H9 (cell line): ENCODE measurements around the gene DNAJB5. TPM values are rescaled to one million over a fixed set of nuclear protein-coding genes. Genes with fewer than 3 reads are reported as not detected.

Source experiments
- DNase-seq: peaks from one replicate; pipeline ENCODE4 v3.0.0-alpha.2; 2017
- H2AFZ ChIP-seq: one replicate; pipeline ENCODE4 v1.6.1; 2013; ENCODE audit warnings: mild to moderate bottlenecking, low read length, control low read depth, moderate library complexity
- H2AK5ac ChIP-seq: 2 replicates; pipeline ENCODE4 v1.6.1; 2013; ENCODE audit warnings: low read length, control low read depth, mixed read lengths; ENCODE audit not compliant: insufficient read length
- H2BK120ac ChIP-seq: one replicate; pipeline ENCODE4 v1.6.1; 2013; ENCODE audit warnings: low read depth, mild to moderate bottlenecking, low read length, control low read depth, inconsistent platforms; ENCODE audit not compliant: poor library complexity, severe bottlenecking
- H2BK12ac ChIP-seq: 2 replicates; pipeline ENCODE4 v1.6.1; 2013; ENCODE audit warnings: low read length, control low read depth, mixed read lengths, low read depth; ENCODE audit not compliant: insufficient read length
- H2BK15ac ChIP-seq: 2 replicates; pipeline ENCODE4 v1.6.1; 2013; ENCODE audit warnings: low read depth, low read length, control low read depth
- H2BK20ac ChIP-seq: one replicate; pipeline ENCODE4 v1.6.1; 2013; ENCODE audit warnings: low read depth, mild to moderate bottlenecking, low read length, control low read depth, inconsistent platforms; ENCODE audit not compliant: poor library complexity, severe bottlenecking
- H2BK5ac ChIP-seq: 2 replicates; pipeline ENCODE4 v1.6.1; 2013; ENCODE audit warnings: low read length, control low read depth, mixed read lengths; ENCODE audit not compliant: insufficient read length
- H3K14ac ChIP-seq: 2 replicates; pipeline ENCODE4 v1.6.1; 2013; ENCODE audit warnings: low read length, control low read depth; ENCODE audit not compliant: insufficient read depth
- H3K18ac ChIP-seq: 2 replicates; pipeline ENCODE4 v1.6.1; 2013; ENCODE audit warnings: low read depth, mild to moderate bottlenecking, mixed read lengths, low read length, control low read depth; ENCODE audit not compliant: insufficient read length
- H3K23ac ChIP-seq: 2 replicates; pipeline ENCODE4 v1.6.1; 2013; ENCODE audit warnings: low read length, control low read depth, mixed read lengths, low read depth; ENCODE audit not compliant: insufficient read length
- H3K23me2 ChIP-seq: 2 replicates; pipeline ENCODE4 v1.6.1; 2013; ENCODE audit warnings: low read depth, mild to moderate bottlenecking, mixed read lengths, low read length, control low read depth; ENCODE audit not compliant: insufficient read length, poor library complexity, severe bottlenecking
- H3K27ac ChIP-seq: 2 replicates; pipeline ENCODE4 v1.5.1; 2013; ENCODE audit warnings: low read length, control low read depth, mixed read lengths, low read depth; ENCODE audit not compliant: insufficient read length
- H3K27me3 ChIP-seq: 2 replicates; pipeline ENCODE4 v1.6.1; 2013; ENCODE audit warnings: low read length, control low read depth, inconsistent platforms; ENCODE audit not compliant: insufficient read depth
- H3K4ac ChIP-seq: 2 replicates; pipeline ENCODE4 v1.6.1; 2013; ENCODE audit warnings: low read depth, mild to moderate bottlenecking, control low read depth, inconsistent platforms, low read length, moderate library complexity
- H3K4me1 ChIP-seq: 2 replicates; pipeline ENCODE4 v1.6.1; 2013; ENCODE audit warnings: low read length, control low read depth, inconsistent platforms; ENCODE audit not compliant: insufficient read depth
- H3K4me2 ChIP-seq: 2 replicates; pipeline ENCODE4 v1.6.1; 2013; ENCODE audit warnings: low read length, control low read depth, mixed read lengths; ENCODE audit not compliant: insufficient read length, insufficient read depth
- H3K56ac ChIP-seq: 2 replicates; pipeline ENCODE4 v1.6.1; 2013; ENCODE audit warnings: low read depth, mild to moderate bottlenecking, mixed read lengths, low read length, control low read depth; ENCODE audit not compliant: insufficient read length
- H3K79me1 ChIP-seq: 2 replicates; pipeline ENCODE4 v1.6.1; 2013; ENCODE audit warnings: low read depth, mild to moderate bottlenecking, moderate library complexity, low read length, control low read depth, inconsistent platforms; ENCODE audit not compliant: insufficient read depth, poor library complexity, severe bottlenecking
- H3K79me2 ChIP-seq: 2 replicates; pipeline ENCODE4 v1.6.1; 2013; ENCODE audit warnings: low read length, control low read depth, inconsistent platforms; ENCODE audit not compliant: insufficient read depth
- H3K9ac ChIP-seq: 2 replicates; pipeline ENCODE4 v1.6.1; 2013; ENCODE audit warnings: low read length, control low read depth, mixed read lengths; ENCODE audit not compliant: insufficient read length; ENCODE audit errors: extremely low read depth
- H3K9me3 ChIP-seq: one replicate; pipeline ENCODE4 v1.6.1; 2013; ENCODE audit warnings: low read depth, low read length, inconsistent platforms; ENCODE audit not compliant: control insufficient read depth
- H3T11ph ChIP-seq: one replicate; pipeline ENCODE4 v1.6.1; 2013; ENCODE audit warnings: mild to moderate bottlenecking, low read length, control low read depth, inconsistent platforms
- H4K20me1 ChIP-seq: one replicate; pipeline ENCODE4 v1.6.1; 2013; ENCODE audit not compliant: control insufficient read depth, insufficient read length, insufficient read depth
- H4K5ac ChIP-seq: 2 replicates; pipeline ENCODE4 v1.6.1; 2013; ENCODE audit warnings: low read depth, mild to moderate bottlenecking, mixed read lengths, low read length, control low read depth; ENCODE audit not compliant: insufficient read length
- H4K8ac ChIP-seq: replicated peaks from 2 replicates; pipeline ENCODE4 v1.6.1; 2013; ENCODE audit warnings: low read length, control low read depth, mixed read lengths, low read depth; ENCODE audit not compliant: insufficient read length
- H4K91ac ChIP-seq: 2 replicates; pipeline ENCODE4 v1.6.1; 2013; ENCODE audit warnings: low read depth, mild to moderate bottlenecking, moderate library complexity, mixed read lengths, low read length, control low read depth; ENCODE audit not compliant: insufficient read length
- H3K27ac Mint-ChIP-seq, 3 experiments: 2 replicates in 2 of 3; 3 replicates in 1 of 3; pipeline ENCODE4 v1.8.0; 2020 to 2021; ENCODE audit warnings: mixed read lengths in 3 of 3, mild to moderate bottlenecking in 1 of 3, moderate library complexity in 1 of 3
- H3K27me3 Mint-ChIP-seq: 2 replicates; pipeline ENCODE4 v1.8.0; 2021; ENCODE audit warnings: low read depth, mild to moderate bottlenecking, moderate library complexity, mixed read lengths
- H3K36me3 Mint-ChIP-seq, 3 experiments: 2 replicates in 2 of 3; 3 replicates in 1 of 3; pipeline ENCODE4 v1.8.0; 2020 to 2021; ENCODE audit warnings: low read depth in 3 of 3, mixed read lengths in 3 of 3; ENCODE audit not compliant: insufficient read depth in 1 of 3
- H3K4me1 Mint-ChIP-seq, 2 experiments: 2 replicates each; pipeline ENCODE4 v1.8.0; 2020; ENCODE audit warnings: mixed read lengths in 2 of 2
- H3K4me3 Mint-ChIP-seq, 2 experiments: 2 replicates in 1 of 2; 3 replicates in 1 of 2; pipeline ENCODE4 v1.8.0; 2020 to 2021; ENCODE audit warnings: mild to moderate bottlenecking in 2 of 2, mixed read lengths in 2 of 2, moderate library complexity in 1 of 2
- H3K9me3 Mint-ChIP-seq, 2 experiments: 2 replicates in 1 of 2; 3 replicates in 1 of 2; pipeline ENCODE4 v1.8.0; 2020; ENCODE audit warnings: mild to moderate bottlenecking in 2 of 2, mixed read lengths in 2 of 2, moderate library complexity in 1 of 2
- CTCF ChIP-seq: fragments of 200-600 bp; sonication (generic); conservative IDR thresholded peaks from 3 replicates; pipeline ENCODE4 v1.8.0; 2021; ENCODE audit warnings: antibody characterized with exemption, mild to moderate bottlenecking
- WGBS: extraction: QIAGEN DNeasy Blood & Tissue Kit; methylation state at CpG from one replicate; pipeline ENCODE4 v1.1.7; 2013; ENCODE audit warnings: missing lambda C conversion rate, low lambda C conversion rate, mixed read lengths; ENCODE audit not compliant: insufficient read length; ENCODE audit errors: extremely low coverage; 5-methylcytosine and 5-hydroxymethylcytosine counted together
- total RNA-seq: library from RNA; stranded (reverse); gene quantifications from 2 replicates; pipeline ENCODE4 v1.2.1, GENCODE V29; 2021

DNAJB5 gene
- total RNA-seq, 1 experiment from 2014 or later = 38.9 TPM

DNA sequence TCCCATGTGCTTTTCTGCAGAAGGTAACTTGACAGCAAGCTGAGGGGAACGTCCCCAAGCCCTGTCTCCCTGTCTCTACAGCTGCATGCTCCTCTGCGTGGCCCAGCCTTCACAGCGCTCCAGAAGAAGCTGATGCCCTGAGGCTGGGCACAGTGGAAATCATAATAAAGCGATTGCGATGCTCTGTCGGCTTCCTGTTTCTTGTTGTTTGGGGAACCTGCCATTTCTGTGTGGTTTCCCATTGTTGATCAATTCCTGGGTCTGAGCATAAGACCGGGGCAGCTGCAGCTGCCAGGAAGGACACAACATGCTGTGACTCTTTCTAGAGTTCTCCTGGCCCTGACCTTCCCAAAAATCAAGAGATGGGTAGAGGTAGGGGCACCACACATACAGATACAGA is 7.2 kb upstream of the DNAJB5 start:
- Mint-ChIP-seq H3K9me3 (no peaks in the 10 kb centered on the region; a peak in 2 of 5 replicates), H3K36me3 (no peaks in the 10 kb centered on the region), H3K27ac (no peak overlapping the region), H3K4me1 (peaks cover 12 to 16% of the 10 kb centered on the region in 2 experiments), H3K27me3 (peaks cover 7% of the 10 kb centered on the region), H3K4me3 (no peak overlapping the region)
- Histone ChIP-seq H3K56ac (no peak overlapping the region), H3T11ph (no peak overlapping the region), H4K20me1 (no peaks in the 10 kb centered on the region), H3K18ac (no peak overlapping the region), H2BK12ac (no peak overlapping the region), H3K4ac (no peak overlapping the region), H3K9me3 (no peaks in the 10 kb centered on the region), H3K27ac (no peak overlapping the region), H3K79me1 (no peaks in the 10 kb centered on the region), H3K23ac (no peak overlapping the region), H4K5ac (no peak overlapping the region), H2AFZ (no peak overlapping the region), H2BK15ac (no peak overlapping the region), H2BK5ac (no peak overlapping the region), H2BK120ac (no peak overlapping the region), H4K91ac (no peak overlapping the region), H3K14ac (no peak overlapping the region), H3K4me1 (0 out of 2 replicates have a peak, but pooled peaks cover 2% of the 10 kb centered on the region), H3K4me2 (no peak overlapping the region), H2BK20ac (no peak overlapping the region), H3K23me2 (no peaks in the 10 kb centered on the region), H3K79me2 (no peaks in the 10 kb centered on the region), H3K27me3 (no peaks in the 10 kb centered on the region), H3K9ac (no peak overlapping the region), H2AK5ac (no peak overlapping the region), H4K8ac (no peak overlapping the region)
- no CpG with 5 or more reads among the region's 7 CpGs for WGBS
- no peak for DNase-seq
- TF ChIP-seq CTCF = no peak
